ENCODE data around the gene MICAL2. TPM values are rescaled to one million over a fixed set of nuclear protein-coding genes. Genes with fewer than 3 reads are reported as not detected.

The MICAL2 gene
- total RNA-seq, 1 donor from 2014 or later, result 57.1 TPM

DNA sequence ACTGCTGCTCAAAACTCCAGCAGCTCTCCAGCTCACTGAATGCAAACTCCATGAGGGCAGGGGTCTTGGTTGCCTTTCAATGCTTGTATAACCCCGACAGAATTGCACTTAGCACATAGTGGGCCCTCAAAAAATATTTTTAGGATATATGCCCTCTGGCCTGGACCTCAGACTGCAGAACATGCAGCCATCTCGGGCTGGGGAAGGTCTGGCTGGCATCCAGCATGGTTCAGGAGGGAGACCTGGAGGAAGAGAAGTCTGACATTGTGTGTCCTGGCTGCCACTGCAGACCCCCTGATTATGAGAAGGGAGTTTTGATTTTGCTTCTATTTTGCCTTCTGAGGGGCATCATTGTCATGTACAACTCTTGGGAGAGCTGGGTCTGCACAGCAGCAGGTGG lies 157.5 kb downstream of the MICAL2 start:
- no peak for ATAC-seq
- intact Hi-C loops (cut with micrococcal nuclease), result no loop called here
- no peak for DNase-seq

- DNase-seq (no peak), ATAC-seq (peak; percentile 73)
- intact Hi-C loops (cut with micrococcal nuclease), result no loop called here
These were observed 158.7 kb downstream of the MICAL2 start for GRCh38 chr11:12269104-12269441.

GRCh38 chr11:12269446-12270214 lies 159.2 kb downstream of the MICAL2 start:
- DNase-seq (no peak), ATAC-seq (peak; percentile 55)
- intact Hi-C loops (cut with micrococcal nuclease), result no loop called here

GRCh38 chr11:12270215-12270797 lies 159.9 kb downstream of the MICAL2 start:
- DNase-seq, result no peak
- ATAC-seq, result no peak
- intact Hi-C loops (cut with micrococcal nuclease), result no loop called here

DNA sequence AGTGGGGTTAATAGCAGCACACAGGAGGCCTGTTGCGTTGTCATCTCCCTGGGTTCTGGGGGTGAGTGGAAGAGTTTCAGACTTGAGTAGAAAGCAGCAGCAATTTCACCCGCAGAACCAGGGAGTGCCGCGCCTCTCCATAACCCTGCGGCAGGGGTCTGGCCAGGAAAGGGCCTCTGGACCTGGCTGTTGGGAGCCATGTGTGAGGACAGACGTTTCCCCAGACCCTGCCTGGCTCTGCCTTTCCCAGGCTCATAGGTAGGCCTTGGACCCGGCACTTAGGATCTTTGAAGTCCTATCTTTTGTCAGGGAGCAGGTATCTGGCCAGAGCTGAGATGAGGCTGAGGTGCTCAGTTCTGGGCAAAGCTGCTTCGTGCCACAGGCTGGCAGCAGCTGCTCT lies 160.4 kb downstream of the MICAL2 start:
- ATAC-seq (no peak), DNase-seq (no peak)
- intact Hi-C loops (cut with micrococcal nuclease), result no loop called here

DNA sequence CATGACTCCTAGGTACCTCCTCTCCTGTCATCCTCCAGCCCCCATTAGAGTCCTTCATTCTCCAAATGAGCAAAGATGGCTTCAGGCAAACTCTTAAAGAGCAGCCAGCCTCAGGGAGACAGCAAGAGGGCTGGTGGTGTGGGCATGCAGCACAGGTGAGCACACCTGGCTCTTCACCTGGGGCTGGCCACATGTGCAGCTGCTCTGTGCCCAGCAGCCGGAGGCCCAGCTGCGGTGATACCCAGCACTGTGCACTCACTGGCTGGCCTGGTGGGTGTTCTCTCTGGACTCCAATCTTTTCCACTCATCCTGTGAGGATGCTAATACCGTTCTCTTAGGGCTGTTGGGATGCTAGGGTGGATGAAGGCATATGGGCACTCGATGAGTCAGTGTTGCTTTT lies 160.9 kb downstream of the MICAL2 start:
- DNase-seq (no peak), ATAC-seq (no peak)
- intact Hi-C loops (cut with micrococcal nuclease), result no loop called here

GRCh38 chr11:12271826-12272366 lies 161.5 kb downstream of the MICAL2 start:
- intact Hi-C loops (cut with micrococcal nuclease), result no loop called here
- ATAC-seq (no peak), DNase-seq (no peak)

DNA sequence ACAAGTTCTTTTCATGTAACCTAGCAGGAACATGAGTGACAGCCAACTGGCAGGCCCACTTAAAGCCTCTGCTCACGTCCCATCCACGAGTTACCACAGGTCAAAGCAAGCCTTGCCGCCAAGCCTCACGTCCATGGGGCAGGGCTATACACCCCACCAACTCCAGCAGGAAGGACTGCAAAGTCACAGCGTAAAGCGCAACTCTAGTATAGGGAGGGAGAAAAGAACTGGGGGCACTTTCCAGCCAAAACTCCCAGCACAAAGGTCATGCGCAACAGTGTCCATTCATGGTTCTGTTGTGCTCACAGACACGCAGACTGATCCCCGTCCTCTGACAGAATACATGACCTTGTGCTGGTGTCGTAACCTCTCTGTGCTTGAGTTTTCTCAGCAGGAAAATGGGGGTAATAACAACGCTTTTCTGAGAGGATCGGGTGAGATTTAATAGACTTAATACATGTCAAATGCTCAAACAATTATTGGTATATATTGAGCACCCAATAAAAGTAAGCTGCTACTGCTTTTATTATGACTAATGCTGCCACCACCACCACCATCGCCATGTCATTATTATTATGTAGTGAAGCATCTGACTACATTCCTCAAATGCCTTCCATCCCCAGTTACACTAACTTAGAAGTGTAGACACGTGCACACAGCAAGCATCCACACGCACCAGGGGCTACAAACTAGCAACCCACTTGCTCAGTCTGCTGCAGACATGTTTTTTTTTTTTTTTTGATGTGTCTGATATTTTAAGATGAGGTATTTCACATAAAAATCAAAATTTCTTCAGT lies 162.6 kb downstream of the MICAL2 start:
- intact Hi-C loops (cut with micrococcal nuclease), result no loop called here
- DNase-seq, result no peak
- no peak for ATAC-seq

GRCh38 chr11:12273618-12273995 lies 163.2 kb downstream of the MICAL2 start:
- ATAC-seq (no peak), DNase-seq (no peak)
- intact Hi-C loops (cut with micrococcal nuclease), result no loop called here

DNA sequence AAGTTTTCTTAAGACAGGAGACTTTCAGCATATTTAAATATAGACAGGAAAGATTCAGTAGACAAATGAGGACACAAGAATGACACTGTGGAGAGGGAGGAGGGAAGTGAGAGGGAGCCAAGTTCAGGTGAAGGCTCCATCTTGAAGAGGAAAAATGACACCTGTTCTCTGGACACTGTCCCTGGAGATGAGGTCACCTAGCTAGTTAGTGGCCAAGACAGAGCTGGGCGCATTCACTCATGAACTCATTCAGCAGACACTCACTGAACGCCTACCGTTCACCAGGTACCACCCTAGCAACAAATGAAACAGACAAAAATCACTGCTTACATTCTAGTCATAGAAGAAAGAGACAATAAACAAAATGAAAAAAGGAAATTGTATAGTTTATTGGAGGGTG lies 163.7 kb downstream of the MICAL2 start:
- no peak for DNase-seq
- no peak for ATAC-seq
- intact Hi-C loops (cut with micrococcal nuclease), result no loop called here

GRCh38 chr11:12274558-12275197 lies 164.3 kb downstream of the MICAL2 start:
- DNase-seq (no peak), ATAC-seq (no peak)
- intact Hi-C loops (cut with micrococcal nuclease), result no loop called here

DNA sequence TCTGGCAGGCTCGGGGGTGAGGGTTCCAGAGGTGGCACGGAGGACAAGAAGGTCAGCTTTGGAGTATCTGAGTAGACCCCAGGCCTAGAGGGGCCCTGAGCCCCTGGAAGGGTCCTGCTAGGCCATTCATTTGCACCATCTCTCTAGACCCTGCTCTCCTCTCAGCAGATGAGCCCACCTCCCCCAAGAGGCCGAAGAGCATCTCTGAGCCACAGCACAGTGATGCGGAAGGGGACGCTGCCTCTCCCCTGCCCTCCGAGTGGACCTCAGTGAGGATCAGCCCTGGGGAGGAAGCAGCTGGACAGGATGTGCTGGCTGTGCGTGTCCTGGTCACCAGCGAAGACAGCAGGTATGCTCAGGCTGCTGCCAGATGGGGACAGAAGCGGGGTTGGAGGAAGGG lies 165.4 kb downstream of the MICAL2 start:
- no peak for ATAC-seq
- intact Hi-C loops (cut with micrococcal nuclease), result no loop called here
- no peak for DNase-seq

DNA sequence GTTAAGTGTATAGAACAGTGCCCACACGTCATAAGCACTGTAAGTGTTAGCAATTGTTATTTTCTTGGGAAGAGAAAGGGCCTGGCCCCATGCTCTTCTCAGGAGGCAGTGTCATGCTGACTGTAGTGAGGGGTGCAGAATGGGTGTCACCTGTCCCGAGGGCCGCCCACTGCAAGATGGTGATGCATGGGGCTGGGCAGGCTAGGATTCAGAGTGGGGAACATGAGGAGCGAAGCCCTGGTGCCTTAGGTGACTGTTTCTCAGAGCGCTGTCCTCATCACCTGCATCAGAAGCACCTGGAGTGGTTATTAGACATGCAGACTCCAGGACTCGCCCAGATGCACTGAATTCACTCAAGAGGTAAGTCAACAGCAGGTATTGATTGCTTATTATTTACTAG lies 166.0 kb downstream of the MICAL2 start:
- DNase-seq (no peak), ATAC-seq (no peak)
- intact Hi-C loops (cut with micrococcal nuclease), result no loop called here

DNA sequence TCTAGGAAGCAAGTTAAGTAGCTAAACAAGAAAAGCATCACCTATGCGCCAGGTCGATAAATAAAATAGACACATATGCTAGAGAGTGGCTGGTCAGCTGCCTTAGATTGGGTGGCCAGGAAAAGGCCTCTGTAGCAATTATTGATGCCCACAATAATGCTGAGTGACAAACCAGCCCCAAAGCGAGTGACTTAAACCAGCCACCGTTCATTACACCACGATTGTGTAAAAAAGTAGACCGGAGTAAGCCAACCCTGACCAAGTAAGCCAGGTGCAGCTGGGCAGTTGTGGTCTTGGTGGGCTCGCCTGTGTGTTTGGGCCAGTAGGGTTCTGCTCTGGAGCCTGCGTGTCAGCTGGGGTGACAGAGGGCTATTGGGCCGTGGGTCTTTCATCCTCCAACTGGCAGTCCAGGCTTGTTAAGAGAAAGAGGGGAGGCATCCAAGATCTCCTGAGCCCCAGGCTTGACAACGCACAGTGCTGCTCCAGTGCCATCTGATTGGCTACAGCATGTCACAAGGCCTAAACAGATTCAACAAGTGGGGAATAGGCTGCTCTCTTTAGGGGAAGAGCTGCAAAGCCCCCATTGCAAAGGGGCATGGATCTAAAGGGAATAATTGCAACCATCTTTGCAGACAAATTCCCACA lies 166.6 kb downstream of the MICAL2 start:
- DNase-seq (no peak), ATAC-seq (no peak)
- intact Hi-C loops (cut with micrococcal nuclease), result no loop called here

GRCh38 chr11:12278766-12279671 lies 168.6 kb downstream of the MICAL2 start:
- ATAC-seq (no peak), DNase-seq (no peak)
- intact Hi-C loops (cut with micrococcal nuclease), result no loop called here

DNA sequence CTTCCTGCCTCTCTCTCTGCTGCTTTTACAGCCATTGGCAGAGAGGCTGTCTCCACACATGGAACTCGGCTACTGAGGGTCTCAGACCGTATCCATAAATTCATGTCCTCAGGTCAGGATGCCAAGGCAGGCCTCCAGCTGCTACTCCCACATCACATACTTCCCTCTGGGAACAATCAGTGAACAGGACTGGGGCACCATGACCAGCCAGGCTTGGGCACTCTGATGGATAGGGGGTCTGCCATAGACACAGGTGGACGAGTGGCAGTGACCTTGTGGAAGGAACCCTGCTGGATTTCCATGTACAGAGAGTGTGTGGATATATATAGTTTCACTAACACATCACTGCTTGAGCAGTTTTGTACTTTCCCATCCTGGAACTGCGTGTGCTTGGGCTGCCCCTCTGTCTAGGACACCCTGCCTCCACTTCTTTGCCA lies 169.3 kb downstream of the MICAL2 start:
- DNase-seq (no peak), ATAC-seq (peak; percentile 60)
- intact Hi-C loops (cut with micrococcal nuclease), result loop anchor here (10.0 kb wide), 1 partner anchor 355 kb away; no protein-coding TSS in a partner anchor

DNA sequence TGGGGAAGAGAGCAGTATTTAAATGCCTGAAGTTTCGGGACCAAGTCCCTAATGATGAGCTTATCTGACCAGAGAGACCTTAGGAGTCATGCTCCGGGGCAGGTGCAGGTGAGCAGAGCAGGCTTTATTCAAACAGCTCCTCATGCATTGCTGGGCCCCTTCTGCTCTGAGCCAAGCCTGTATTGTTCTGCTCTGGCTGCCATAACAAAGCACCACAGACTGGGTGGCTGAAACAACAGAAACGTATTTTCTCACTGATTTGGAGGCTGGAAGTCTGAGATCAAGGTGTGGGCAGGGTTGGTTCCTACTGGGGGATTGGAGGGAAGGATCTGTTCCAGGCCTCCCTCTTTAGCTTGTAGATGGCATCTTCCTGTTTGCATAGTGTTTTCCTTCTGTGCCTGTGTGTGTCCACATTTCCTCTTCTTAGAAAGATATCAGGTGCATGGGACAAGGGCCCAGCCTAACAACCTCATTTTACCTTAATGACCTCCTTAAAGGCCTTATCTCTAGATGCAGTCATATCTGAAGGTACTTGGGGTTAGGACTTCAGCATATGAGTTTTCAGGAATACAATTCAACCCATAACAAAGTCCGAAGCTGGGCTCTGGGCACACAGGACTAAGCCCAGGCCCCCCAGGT lies 169.9 kb downstream of the MICAL2 start:
- DNase-seq, result no peak
- no peak for ATAC-seq
- intact Hi-C loops (cut with micrococcal nuclease), result loop anchor here (10.0 kb wide), 1 partner anchor 356 kb away; no protein-coding TSS in a partner anchor

Measured in left ventricle myocardium superior (tissue), 1 donor.